GM21576 (cell line): ENCODE measurements around the gene CDCA5.

Experiments used
- ATAC-seq: cut with Tn5 transposase; IDR thresholded peaks from one replicate; pipeline ENCODE4 v1.9.1; 2021; ENCODE audit warnings: mild to moderate bottlenecking, moderate library complexity; ENCODE audit not compliant: unreplicated experiment

CDCA5 gene

GRCh38 chr11:65047581-65048422, 36.0 kb downstream of the CDCA5 start:
- ATAC-seq, result no peak

GRCh38 chr11:65045728-65046127, 38.1 kb downstream of the CDCA5 start:
- ATAC-seq, result no peak

GRCh38 chr11:65045061-65045460, 38.8 kb downstream of the CDCA5 start:
- ATAC-seq, result no peak

GRCh38 chr11:65043881-65044501, 39.8 kb downstream of the CDCA5 start:
- no peak for ATAC-seq

- no peak for ATAC-seq
Observed at GRCh38 chr11:65042891-65043290, 40.9 kb downstream of the CDCA5 start.

- ATAC-seq, result peak; percentile 74
Observed at GRCh38 chr11:65040847-65041622, 42.8 kb downstream of the CDCA5 start, which contains the start of gene SAC3D1. SAC3D1 (plus strand) TSS chr11:65041210; CDS start chr11:65041293, 83 bp downstream.

- no peak for ATAC-seq
Observed at GRCh38 chr11:65040520-65040846, 43.4 kb downstream of the CDCA5 start.

- no peak for ATAC-seq
Observed at GRCh38 chr11:65036931-65037330, 46.9 kb downstream of the CDCA5 start.

GRCh38 chr11:65035579-65035978, 48.3 kb downstream of the CDCA5 start:
- no peak for ATAC-seq

- ATAC-seq, result no peak
Observed at GRCh38 chr11:65034423-65034822, 49.4 kb downstream of the CDCA5 start.

- ATAC-seq, result no peak
Observed at GRCh38 chr11:65032216-65032615, 51.6 kb downstream of the CDCA5 start.
